Activated T-cell treated with anti-CD3 and anti-CD28 coated beads, Interleukin-2, amount 50 U/mL, for 4 hours (primary cell): ENCODE data around the gene IFT52. TPM values are rescaled to one million over a fixed set of nuclear protein-coding genes. Genes with fewer than 3 reads are reported as not detected.
"Not testable (repeated sequence)": the region's sequence is repeated elsewhere in the genome, so short reads cannot be mapped to it uniquely, and the experiment has no call there.

Experiments used
- ATAC-seq, 2 donors: fragments of 200-7000 bp; cut with Tn5 transposase; one replicate each; pipeline ENCODE4 v1.10.0; 2021
- DNase-seq: peaks from one replicate; pipeline ENCODE4 v3.0.0-alpha.2; 2020
- H3K27me3 Mint-ChIP-seq: one replicate; pipeline ENCODE4 v1.8.0; 2021; ENCODE audit warnings: low read depth, mixed read lengths
- H3K36me3 Mint-ChIP-seq: one replicate; pipeline ENCODE4 v1.8.0; 2022; ENCODE audit warnings: mixed read lengths; ENCODE audit not compliant: insufficient read depth
- H3K4me1 Mint-ChIP-seq: one replicate; pipeline ENCODE4 v1.8.0; 2021; ENCODE audit warnings: low read depth, mixed read lengths
- H3K4me3 Mint-ChIP-seq: one replicate; pipeline ENCODE4 v1.8.0; 2021; ENCODE audit warnings: mild to moderate bottlenecking, moderate library complexity, mixed read lengths
- H3K9me3 Mint-ChIP-seq: one replicate; pipeline ENCODE4 v1.8.0; 2021; ENCODE audit warnings: mixed read lengths
- total RNA-seq, 3 donors: library from RNA; stranded (reverse); gene quantifications; one replicate each; pipeline ENCODE4 v1.2.1, GENCODE V29; 2021

IFT52 gene
- total RNA-seq, 3 donors from 2014 or later = 13.5 to 16.1 (median 14.2) TPM

DNA sequence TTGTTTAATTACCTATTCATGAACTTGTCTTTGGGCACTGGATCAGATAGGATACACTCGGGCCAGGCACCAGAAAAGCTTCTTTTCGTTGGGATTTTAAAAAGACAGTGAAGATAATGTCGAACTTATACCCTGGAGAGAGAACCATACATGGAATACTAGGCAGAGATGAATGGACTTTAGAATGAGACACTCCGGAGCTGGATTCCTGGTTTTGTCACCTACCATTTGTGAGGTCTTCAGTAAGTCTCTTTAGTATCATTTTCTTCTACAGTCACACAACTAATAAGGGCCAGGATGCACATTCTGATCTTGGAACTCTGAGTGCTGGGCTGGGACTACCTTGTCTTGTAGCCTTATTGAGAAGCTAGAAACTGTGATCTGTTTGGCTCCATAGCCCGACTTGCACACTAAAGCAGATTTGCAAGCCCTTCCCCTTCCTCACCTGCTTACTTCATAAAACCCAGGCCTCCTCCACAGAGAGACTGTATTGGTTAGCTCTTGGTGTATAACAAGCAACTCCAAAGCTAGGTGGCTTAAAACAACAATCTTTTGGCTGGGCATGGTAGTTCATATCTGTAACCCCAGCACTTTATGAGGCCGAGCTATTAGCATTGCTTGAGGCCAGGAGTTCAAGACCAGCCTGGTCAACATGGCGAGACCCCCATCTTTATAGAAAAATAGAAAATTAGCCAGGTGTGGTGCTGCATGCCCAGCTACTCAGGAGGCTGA, 7.4 kb upstream of the IFT52 start:
- Mint-ChIP-seq H3K4me1 (no peaks in the 10 kb centered on the region), H3K36me3 (peaks cover 1% of the 10 kb centered on the region), H3K9me3 (no peaks in the 10 kb centered on the region), H3K27me3 (no peaks in the 10 kb centered on the region), H3K4me3 (no peak overlapping the region)
- ATAC-seq (no peak), DNase-seq (no peak)

DNA sequence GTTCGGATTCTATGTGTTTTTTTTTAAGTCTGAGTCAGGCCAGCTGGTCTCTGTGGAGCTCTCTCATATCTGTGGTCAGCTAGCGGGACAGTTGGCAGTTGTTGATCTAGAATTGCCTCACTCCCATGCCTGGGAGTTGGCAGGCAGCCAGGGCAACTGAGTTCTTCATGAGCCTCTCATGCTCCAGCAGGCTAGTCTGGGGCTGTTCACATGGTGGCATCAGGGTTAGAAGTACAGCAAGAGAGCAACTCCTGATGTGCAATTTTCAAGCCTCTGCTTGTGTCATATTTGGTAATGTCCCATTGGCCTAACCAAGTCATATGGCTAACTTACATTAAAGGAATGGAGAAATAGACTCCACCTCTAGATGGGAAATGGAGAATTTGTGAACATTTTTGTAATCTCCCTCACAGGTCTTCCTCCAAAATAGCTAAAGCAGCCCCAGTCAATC, 6.7 kb upstream of the IFT52 start:
- ATAC-seq (no peak), DNase-seq (no peak)
- Mint-ChIP-seq H3K27me3 (no peaks in the 10 kb centered on the region), H3K36me3 (peaks cover 1% of the 10 kb centered on the region), H3K4me3 (no peak overlapping the region), H3K4me1 (no peaks in the 10 kb centered on the region), H3K9me3 (no peaks in the 10 kb centered on the region)

DNA sequence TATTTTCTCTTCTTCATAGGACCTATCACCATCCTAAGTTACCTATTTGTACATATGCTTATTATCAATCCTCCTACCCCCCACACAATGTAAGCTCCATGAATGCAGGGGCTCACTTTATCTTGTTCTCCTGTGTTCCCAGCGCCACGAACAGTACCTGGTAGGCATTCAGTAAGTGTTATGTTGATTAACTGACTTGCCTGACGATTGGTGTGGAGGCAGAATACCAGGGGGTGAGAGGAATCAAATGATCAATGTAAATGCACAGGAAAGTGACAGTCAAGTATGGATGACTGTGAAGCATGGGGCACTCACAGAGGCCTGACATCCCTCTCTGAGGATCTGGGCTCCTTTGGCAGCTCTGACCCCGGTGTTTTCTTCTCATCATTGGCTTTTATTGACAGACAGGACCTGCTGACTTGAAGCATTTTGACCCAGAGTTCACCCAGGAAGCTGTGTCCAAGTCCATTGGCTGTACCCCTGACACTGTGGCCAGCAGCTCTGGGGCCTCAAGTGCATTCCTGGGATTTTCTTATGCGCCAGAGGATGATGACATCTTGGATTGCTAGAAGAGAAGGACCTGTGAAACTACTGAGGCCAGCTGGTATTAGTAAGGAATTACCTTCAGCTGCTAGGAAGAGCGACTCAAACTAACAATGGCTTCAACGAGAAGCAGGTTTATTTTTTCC, 6.1 kb upstream of the IFT52 start:
- Mint-ChIP-seq H3K4me1 (peaks cover under 1% of the 10 kb centered on the region), H3K4me3 (no peak overlapping the region), H3K36me3 (peaks cover 1% of the 10 kb centered on the region), H3K27me3 (no peaks in the 10 kb centered on the region), H3K9me3 (no peaks in the 10 kb centered on the region)
- no peak for ATAC-seq
- DNase-seq = no peak

DNA sequence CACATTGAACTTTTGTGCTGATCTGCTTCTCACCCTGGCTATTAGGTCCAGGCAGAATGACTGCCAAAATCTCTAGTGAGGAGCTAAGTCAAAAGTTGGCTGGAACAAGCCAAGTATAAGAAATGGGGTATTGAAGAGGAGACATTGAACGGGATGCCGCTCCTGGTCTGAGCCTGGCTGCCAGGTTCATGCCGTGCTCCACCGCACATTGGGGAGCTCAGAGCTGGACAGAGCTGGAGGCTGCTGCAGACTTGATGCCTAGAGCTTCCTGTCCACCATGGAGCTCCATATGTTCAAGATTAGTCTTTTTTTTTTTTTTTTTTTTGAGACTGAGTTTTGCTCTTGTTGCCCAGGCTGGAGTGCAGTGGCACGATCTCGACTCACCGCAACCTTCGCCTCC, 4.1 kb upstream of the IFT52 start:
- Mint-ChIP-seq H3K27me3 (no peaks in the 10 kb centered on the region), H3K4me3 (no peak overlapping the region), H3K4me1 (peaks cover 12% of the 10 kb centered on the region), H3K36me3 (peaks cover 1% of the 10 kb centered on the region), H3K9me3 (no peaks in the 10 kb centered on the region)
- DNase-seq (no peak), ATAC-seq (no peak)

DNA sequence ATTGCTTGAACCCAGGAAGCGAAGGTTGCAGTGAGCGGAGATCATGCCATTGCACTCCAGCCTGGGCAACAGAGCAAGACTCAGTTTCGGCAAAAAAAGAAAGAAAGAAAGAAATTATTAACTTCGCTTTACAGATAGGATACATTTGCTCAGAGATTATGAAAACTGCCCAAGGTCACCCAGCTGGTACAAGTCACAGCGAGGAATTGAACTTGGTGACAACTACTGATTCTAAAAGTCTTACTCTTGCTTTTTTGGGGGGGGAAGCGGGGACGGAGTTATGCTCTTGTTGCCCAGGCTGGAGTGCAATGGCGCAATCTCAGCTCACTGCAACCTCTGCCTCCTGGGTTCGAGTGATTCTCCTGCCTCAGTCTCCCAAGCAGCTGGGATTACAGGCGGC, 2.2 kb upstream of the IFT52 start:
- not testable (repeated sequence) for ATAC-seq, DNase-seq, H3K27me3 Mint-ChIP-seq, H3K4me3 Mint-ChIP-seq, H3K9me3 Mint-ChIP-seq, H3K36me3 Mint-ChIP-seq
- peaks cover 16% of the 10 kb centered on the region for H3K4me1 Mint-ChIP-seq

DNA sequence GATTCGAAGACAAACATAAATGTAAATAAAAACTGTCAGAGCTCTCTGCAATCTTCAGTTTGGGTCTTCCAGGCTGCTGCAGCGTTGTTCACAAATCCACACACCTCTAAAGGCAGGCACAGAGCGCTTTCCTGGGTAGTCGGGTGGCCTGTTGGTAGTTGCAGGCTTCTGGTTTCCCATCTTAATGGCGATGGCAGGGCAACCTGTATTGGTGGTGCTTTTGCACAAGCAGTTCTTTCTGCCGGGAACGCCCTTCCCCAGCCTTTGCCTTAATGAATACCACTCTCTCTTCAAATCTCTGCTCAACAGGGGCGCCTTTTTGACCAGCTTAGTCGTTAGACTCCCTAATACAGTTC, 723 bp upstream of the IFT52 start:
- Mint-ChIP-seq H3K4me1 (peaks cover 16% of the 10 kb centered on the region), H3K36me3 (peaks cover 7% of the 10 kb centered on the region), H3K4me3 (peak overlapping the region; percentile 91), H3K27me3 (no peaks in the 10 kb centered on the region), H3K9me3 (no peaks in the 10 kb centered on the region)
- no peak for DNase-seq
- ATAC-seq = no peak

DNA sequence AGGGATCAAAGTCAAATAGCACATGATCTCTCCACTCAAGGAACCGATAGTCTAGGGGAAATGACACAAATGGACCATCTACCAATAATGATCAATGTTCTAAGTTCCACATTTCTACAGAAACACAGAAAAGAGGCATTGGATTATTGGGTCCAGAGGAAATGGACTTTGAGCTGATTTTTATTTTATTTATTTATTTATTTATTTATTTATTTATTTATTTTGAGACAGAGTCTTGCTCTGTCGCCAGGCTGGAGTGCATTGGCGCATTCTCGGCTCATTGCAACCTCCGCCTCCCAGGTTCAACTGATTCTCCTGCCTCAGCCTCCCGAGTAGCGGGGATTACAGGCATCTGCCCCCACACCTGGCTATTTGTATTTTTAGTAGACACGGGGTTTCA, 11.2 kb downstream of the IFT52 start:
- ATAC-seq, H3K27me3 Mint-ChIP-seq, DNase-seq, H3K4me3 Mint-ChIP-seq, H3K4me1 Mint-ChIP-seq, H3K9me3 Mint-ChIP-seq: not testable (repeated sequence)
- H3K36me3 Mint-ChIP-seq = peaks cover 21% of the 10 kb centered on the region

DNA sequence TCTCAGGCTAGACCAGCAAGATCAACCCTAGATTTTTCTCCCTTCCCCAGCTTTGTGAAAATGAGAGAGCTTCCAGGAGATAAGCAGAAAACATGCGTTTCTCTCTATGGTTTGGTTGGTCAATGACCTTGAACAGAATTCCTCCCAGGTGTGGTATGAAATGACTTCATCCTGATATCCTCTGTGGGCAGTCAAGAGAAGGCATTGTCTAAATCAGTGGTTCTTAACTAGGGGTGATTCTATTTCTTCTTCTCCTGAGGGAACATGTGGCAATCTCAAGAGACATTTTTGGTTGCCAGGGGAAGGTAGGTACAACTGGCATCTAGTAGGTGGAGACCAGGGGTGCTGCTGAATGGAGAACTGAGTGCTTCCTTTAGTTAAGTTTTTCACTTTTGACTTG, 12.4 kb downstream of the IFT52 start:
- Mint-ChIP-seq H3K4me3 (no peak overlapping the region), H3K9me3 (no peaks in the 10 kb centered on the region), H3K4me1 (no peaks in the 10 kb centered on the region), H3K27me3 (no peaks in the 10 kb centered on the region), H3K36me3 (peaks cover 17% of the 10 kb centered on the region)
- no peak for ATAC-seq
- no peak for DNase-seq

DNA sequence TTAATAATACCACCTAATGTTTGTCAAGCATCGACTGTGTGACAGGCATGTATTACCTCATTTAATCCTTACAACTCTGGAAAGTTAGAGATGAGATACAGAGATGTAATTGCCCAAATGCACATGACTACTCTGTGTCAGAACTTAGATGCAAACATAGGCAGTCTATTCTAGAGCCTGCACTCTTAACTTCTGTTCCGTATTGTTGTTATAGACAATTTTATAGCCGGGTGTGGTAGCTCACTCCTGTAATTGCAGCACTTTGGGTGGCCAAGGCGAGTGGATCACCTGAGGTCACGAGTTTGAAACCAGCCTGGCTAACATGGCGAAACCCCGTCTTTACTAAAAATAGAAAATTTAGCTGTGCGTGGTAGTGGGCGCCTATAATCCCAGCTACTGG, 15.0 kb downstream of the IFT52 start:
- Mint-ChIP-seq H3K27me3 (no peaks in the 10 kb centered on the region), H3K4me3 (no peak overlapping the region), H3K9me3 (no peaks in the 10 kb centered on the region), H3K36me3 (peaks cover 11% of the 10 kb centered on the region), H3K4me1 (no peaks in the 10 kb centered on the region)
- no peak for DNase-seq
- ATAC-seq = no peak

DNA sequence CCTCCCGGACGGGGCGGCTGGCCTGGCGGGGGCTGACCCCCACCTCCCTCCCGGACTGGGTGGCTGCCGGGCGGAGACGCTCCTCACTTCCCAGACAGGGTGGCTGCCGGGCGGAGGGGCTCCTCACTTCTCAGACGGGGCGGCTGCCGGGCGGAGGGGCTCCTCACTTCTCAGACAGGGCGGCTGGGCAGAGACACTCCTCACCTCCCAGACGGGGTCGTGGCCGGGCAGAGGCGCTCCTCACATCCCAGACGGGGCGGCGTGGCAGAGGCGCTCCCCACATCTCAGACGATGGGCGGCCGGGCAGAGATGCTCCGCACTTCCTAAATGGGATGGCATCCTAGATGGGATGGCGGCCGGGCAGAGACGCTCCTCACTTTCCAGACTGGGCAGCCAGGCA, 16.5 kb downstream of the IFT52 start:
- ATAC-seq, H3K9me3 Mint-ChIP-seq, DNase-seq, H3K27me3 Mint-ChIP-seq, H3K4me1 Mint-ChIP-seq, H3K4me3 Mint-ChIP-seq: not testable (repeated sequence)
- peaks cover 12% of the 10 kb centered on the region for H3K36me3 Mint-ChIP-seq

DNA sequence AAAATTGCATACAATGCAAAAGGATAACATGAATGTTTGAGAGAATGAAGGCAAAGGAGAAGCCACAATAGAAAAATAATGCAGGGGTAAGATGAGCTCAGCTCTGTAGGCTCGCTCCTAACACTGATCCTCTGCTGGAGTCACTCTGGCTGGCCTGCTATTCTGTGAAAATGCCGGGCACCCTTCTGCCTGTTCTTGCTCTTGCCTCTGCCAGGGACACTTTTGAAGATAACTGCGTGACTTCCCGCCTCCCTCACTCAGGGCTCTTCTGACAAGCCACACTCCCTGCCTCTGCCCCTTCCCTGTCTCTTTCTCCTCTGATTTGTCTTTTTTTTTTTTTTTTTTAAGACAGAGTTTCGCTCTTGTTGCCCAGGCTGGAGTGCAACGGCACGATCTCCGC, 40.9 kb downstream of the IFT52 start:
- Mint-ChIP-seq H3K4me1 (no peaks in the 10 kb centered on the region), H3K36me3 (peaks cover 38% of the 10 kb centered on the region), H3K9me3 (no peaks in the 10 kb centered on the region), H3K4me3 (no peak overlapping the region), H3K27me3 (no peaks in the 10 kb centered on the region)
- ATAC-seq (no peak), DNase-seq (no peak)

DNA sequence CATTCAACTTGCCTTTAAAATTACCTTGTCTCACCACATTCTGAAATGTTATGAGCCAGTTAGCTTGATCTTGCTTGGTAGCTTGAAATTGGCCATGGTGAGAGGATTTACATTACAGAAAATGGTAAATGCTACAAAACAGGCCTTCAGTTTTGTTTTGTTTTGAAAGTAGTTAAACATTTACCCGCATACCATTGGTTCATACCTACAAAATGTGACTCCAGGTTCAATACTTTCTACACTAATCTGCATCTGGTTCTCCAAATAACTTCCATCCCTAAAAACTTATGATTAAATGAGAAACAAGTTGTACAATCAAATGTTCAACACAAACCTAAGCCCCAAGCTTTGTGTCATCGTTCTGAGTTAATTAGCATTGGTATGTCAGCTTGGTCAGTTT, 45.7 kb downstream of the IFT52 start:
- ATAC-seq = no peak
- no peaks in the 10 kb centered on the region for H3K4me1 Mint-ChIP-seq
- DNase-seq = no peak
- H3K4me3 Mint-ChIP-seq = no peak overlapping the region
- H3K9me3 Mint-ChIP-seq = no peaks in the 10 kb centered on the region
- H3K36me3 Mint-ChIP-seq = peaks cover 29% of the 10 kb centered on the region
- no peaks in the 10 kb centered on the region for H3K27me3 Mint-ChIP-seq

DNA sequence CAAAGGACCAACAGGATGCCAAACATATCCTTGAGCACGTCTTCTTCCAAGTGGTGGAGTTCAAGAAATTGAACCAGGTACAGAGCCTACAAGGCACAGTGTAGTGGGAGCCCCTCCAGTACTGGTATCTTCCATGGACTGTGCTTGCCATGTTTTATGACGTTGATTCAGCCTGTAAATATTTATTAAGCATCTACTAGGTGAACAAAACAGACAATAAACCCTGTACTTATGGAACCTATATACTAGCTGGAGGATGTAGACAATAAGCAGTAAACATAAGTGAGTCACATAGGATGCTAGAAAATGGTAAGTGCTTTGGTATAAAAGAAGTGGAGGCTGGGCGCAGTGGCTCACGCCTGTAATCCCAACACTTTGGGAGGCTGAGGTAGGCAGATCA, 51.8 kb downstream of the IFT52 start:
- Mint-ChIP-seq H3K27me3 (no peaks in the 10 kb centered on the region), H3K4me1 (no peaks in the 10 kb centered on the region), H3K9me3 (no peaks in the 10 kb centered on the region), H3K36me3 (peaks cover 21% of the 10 kb centered on the region), H3K4me3 (no peak overlapping the region)
- no peak for ATAC-seq
- no peak for DNase-seq

DNA sequence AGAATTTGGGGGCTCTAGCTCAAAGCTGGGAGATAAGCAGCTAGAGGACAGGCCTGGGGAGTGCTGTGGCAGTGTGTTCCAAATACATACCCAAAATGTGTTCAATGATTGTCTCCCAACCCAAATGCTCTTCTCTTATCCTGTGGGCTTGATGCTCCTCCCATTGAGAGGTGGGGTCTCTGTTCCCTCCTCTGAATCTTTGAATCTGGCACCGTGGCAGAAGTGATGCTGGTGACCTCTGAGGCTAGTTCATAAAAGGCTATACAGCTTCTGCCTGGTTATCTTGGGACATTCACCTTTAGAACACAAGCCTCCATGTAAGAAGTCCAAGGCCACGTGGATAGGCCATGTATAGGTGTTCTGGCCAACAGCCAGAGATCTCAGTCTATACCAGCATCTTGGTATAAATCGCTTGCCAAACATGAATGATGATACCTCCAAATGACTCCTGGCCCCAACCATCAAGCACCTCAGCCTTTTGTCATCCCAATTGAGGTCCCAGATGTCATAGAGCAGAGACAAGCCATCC, 60.3 kb downstream of the IFT52 start:
- no peak for DNase-seq
- ATAC-seq = no peak
- H3K9me3 Mint-ChIP-seq = no peaks in the 10 kb centered on the region
- H3K4me3 Mint-ChIP-seq = no peak overlapping the region
- peaks cover under 1% of the 10 kb centered on the region for H3K4me1 Mint-ChIP-seq
- no peaks in the 10 kb centered on the region for H3K27me3 Mint-ChIP-seq
- peaks cover 10% of the 10 kb centered on the region for H3K36me3 Mint-ChIP-seq

DNA sequence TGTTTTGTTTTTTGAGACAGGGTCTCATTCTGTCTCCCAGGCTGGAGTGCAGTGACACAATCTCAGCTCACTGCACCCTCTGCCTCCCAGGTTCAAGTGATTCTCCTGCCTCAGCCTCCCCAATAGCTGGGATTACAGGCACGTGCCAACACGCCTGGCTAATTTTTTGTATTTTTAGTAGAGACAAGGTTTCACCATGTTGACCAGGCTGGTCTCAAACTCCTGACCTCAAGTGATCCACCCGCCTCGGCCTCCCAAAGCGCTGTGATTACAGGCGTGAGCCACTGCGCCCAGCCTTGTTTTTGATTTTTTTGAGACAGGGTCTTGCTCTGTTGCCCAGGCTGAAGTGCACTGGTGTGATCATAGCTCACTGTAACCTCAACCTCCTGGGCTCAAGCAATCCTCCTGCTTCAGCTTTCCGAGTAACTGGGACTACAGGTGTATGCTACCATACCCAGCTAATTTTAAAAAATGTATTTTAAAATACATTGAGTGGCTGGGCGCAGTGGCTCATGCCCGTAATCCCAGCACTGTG, 61.0 kb downstream of the IFT52 start:
- not testable (repeated sequence) for DNase-seq, ATAC-seq, H3K4me1 Mint-ChIP-seq, H3K4me3 Mint-ChIP-seq, H3K9me3 Mint-ChIP-seq, H3K36me3 Mint-ChIP-seq, H3K27me3 Mint-ChIP-seq
